NCI-H128 (cell line): ENCODE data around the gene MINDY4.

Experiments
- DNase-seq: peaks from one replicate; lab custom pipeline; 2025; ENCODE audit not compliant: unreplicated experiment; lab: John Stamatoyannopoulos, UW

Gene MINDY4

GRCh38 chr7:30874656-30875302 lies 103.6 kb downstream of the MINDY4 start:
- no peak for DNase-seq

GRCh38 chr7:30877015-30877769 lies 106.0 kb downstream of the MINDY4 start:
- DNase-seq, result no peak

- no peak for DNase-seq
Observed at GRCh38 chr7:30877993-30878392, 106.8 kb downstream of the MINDY4 start.

GRCh38 chr7:30879139-30880124 lies 108.2 kb downstream of the MINDY4 start:
- DNase-seq, result no peak

- no peak for DNase-seq
Observed at GRCh38 chr7:30880125-30880720, 109.0 kb downstream of the MINDY4 start.

GRCh38 chr7:30880941-30881340 lies 109.7 kb downstream of the MINDY4 start:
- DNase-seq, result no peak

GRCh38 chr7:30881448-30881847 lies 110.2 kb downstream of the MINDY4 start:
- no peak for DNase-seq

- DNase-seq, result no peak
Observed at GRCh38 chr7:30884881-30885280, 113.7 kb downstream of the MINDY4 start.

- no peak for DNase-seq
Observed at GRCh38 chr7:30886608-30887011, 115.4 kb downstream of the MINDY4 start.

GRCh38 chr7:30887464-30887872 lies 116.3 kb downstream of the MINDY4 start:
- no peak for DNase-seq

- no peak for DNase-seq
Observed at GRCh38 chr7:30888747-30889146, 117.5 kb downstream of the MINDY4 start.

GRCh38 chr7:30890226-30890625 lies 119.0 kb downstream of the MINDY4 start:
- no peak for DNase-seq

GRCh38 chr7:30893357-30893756 lies 122.1 kb downstream of the MINDY4 start:
- DNase-seq, result no peak

- DNase-seq, result no peak
Observed at GRCh38 chr7:30894009-30894408, 122.8 kb downstream of the MINDY4 start.

- no peak for DNase-seq
Observed at GRCh38 chr7:30894866-30895605, 123.8 kb downstream of the MINDY4 start.

GRCh38 chr7:30896036-30896435 lies 124.8 kb downstream of the MINDY4 start:
- no peak for DNase-seq

- DNase-seq, result no peak
Observed at GRCh38 chr7:30896783-30897637, 125.8 kb downstream of the MINDY4 start.

GRCh38 chr7:30897770-30898169 lies 126.6 kb downstream of the MINDY4 start:
- DNase-seq, result no peak

- DNase-seq, result no peak
Observed at GRCh38 chr7:30898411-30898810, 127.2 kb downstream of the MINDY4 start.
